ENCODE measurements around the gene NFATC2. TPM values are rescaled to one million over a fixed set of nuclear protein-coding genes. Genes with fewer than 3 reads are reported as not detected.

NFATC2 gene
- polyA plus RNA-seq, 1 of the 3 experiments (the other 2 are of a cell fraction): 0.36 TPM

DNA sequence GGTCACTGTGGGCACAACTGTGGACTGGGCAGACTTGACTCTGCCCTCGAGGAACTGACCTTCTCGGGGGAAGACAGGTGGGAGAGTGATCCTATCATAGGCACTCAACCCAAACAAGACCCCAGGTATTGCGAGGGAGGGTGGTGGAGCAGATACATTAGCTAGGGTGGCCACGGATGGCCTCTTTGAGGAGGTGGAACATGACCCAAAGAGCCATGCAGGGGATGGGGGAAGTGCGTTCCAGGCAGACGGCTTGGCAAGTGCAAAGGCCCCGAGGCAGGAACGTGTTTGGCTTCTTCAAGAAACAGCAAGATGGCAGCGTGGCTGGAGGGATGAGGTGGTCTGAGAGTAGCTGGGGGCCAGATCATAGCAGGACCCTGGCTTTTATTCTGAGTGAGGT lies 167.6 kb downstream of the NFATC2 start:
- POLR2A ChIA-PET: no interaction called here
- Histone ChIP-seq H3K4me2 (no peak overlapping the region), H3K36me3 (replicated peaks in 1 of 2; ENCODE audit: control insufficient read depth in 1 of 2, insufficient read depth in 2 of 2, low read length in 1 of 2) (no peaks in the 10 kb centered on the region), H4K20me1 (ENCODE audit: insufficient read depth) (no peaks in the 10 kb centered on the region), H3K9me3 (no peaks in the 10 kb centered on the region), H2AFZ (ENCODE audit: low read depth) (no peak overlapping the region), H3K4me1 (ENCODE audit: control insufficient read depth in 1 of 2, insufficient read depth in 2 of 2, low read depth in 1 of 2, low read length in 1 of 2) (peaks cover 0 to 28% of the 10 kb centered on the region in 2 experiments; a peak in 2 of 4 replicates), H3K9me2 (no peaks in the 10 kb centered on the region), H3K9ac (no peak overlapping the region), H3K4me3 (ENCODE audit: low read depth in 2 of 2, low read length in 1 of 2) (no peak overlapping the region), H3K79me2 (ENCODE audit: insufficient read depth) (no peaks in the 10 kb centered on the region), H3K27me3 (ENCODE audit: insufficient read depth) (no peaks in the 10 kb centered on the region), H3F3A (replicated peaks; ENCODE audit: insufficient read depth) (peaks cover 3% of the 10 kb centered on the region), H3K27ac (ENCODE audit: low read depth in 2 of 2, low read length in 1 of 2) (no peak overlapping the region)
- TF ChIP-seq EZH2phosphoT487 (IDR thresholded peaks at IDR 0.05; ENCODE audit: borderline replicate concordance, low read depth) (no peak), RAD21 (IDR thresholded peaks at IDR 0.05; ENCODE audit: low read length) (no peak), MXI1 (IDR thresholded peaks at IDR 0.05; ENCODE audit: low read depth, low read length) (no peak), GATA2 (CRISPR knock-in tag; IDR thresholded peaks at IDR 0.05) (no peak), SMC3 (IDR thresholded peaks at IDR 0.05; ENCODE audit: low read depth, low read length) (no peak), POLR2AphosphoS5 (IDR thresholded peaks at IDR 0.05; ENCODE audit: low read depth, low read length) (no peak)
- WGBS (ENCODE audit: low lambda C conversion rate): 92% methylated on average over 8 of the region's 9 CpGs
- no peak for DNase-seq
- CTCF ChIA-PET: interaction anchor here (1.4 to 6.7 kb wide), 5 partner anchors 12 to 392 kb away, joined by 3 to 95 read pairs (median 23); no protein-coding TSS in a partner anchor

DNA sequence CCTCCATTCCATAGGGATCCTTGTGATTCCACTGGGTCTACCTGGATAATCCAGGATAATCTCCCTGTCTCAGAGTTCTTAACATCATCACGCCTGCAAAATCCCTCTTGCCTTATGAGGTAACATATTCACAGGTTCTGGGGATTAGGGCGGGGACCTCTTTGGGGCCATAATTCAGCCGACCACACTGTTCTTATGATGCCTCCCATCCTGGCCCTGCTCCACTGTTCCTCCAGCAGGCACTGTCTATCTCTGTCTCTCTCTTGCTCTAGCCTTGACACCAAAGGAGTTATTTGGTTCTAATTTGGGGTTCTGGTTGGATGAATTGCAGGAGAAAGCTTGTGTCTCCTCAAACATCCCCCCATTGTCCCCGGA lies 168.1 kb downstream of the NFATC2 start:
- CTCF ChIA-PET: interaction anchor here (0.7 to 6.7 kb wide), 7 partner anchors 8 to 392 kb away, joined by 3 to 95 read pairs (median 23); no protein-coding TSS in a partner anchor
- 90% methylated on average over 4 of the region's 4 CpGs for WGBS (ENCODE audit: low lambda C conversion rate)

More for the DNA sequence above, 168.1 kb downstream of the NFATC2 start:
- H3K9ac ChIP-seq: no peak overlapping the region
- H3K27ac ChIP-seq (ENCODE audit: low read depth in 2 of 2, low read length in 1 of 2): no peak overlapping the region
- H2AFZ ChIP-seq (ENCODE audit: low read depth): no peak overlapping the region
- no peaks in the 10 kb centered on the region for H3K36me3 ChIP-seq (replicated peaks in 1 of 2; ENCODE audit: control insufficient read depth in 1 of 2, insufficient read depth in 2 of 2, low read length in 1 of 2)
- no peak overlapping the region for H3K4me3 ChIP-seq (ENCODE audit: low read depth in 2 of 2, low read length in 1 of 2)
- no peak overlapping the region for H3K4me2 ChIP-seq
- TF ChIP-seq MAX (IDR thresholded peaks at IDR 0.05; ENCODE audit: low read depth) (no peak), CHD2 (IDR thresholded peaks at IDR 0.05; ENCODE audit: low read length, partially characterized antibody) (no peak), TCF12 (IDR thresholded peaks at IDR 0.05) (no peak), FOXM1 (IDR thresholded peaks at IDR 0.05; ENCODE audit: low read depth) (no peak), PBX3 (IDR thresholded peaks at IDR 0.05) (no peak), YY1 (IDR thresholded peaks at IDR 0.05; ENCODE audit: low read depth) (no peak), ELF1 (IDR thresholded peaks at IDR 0.05) (no peak), SMC3 (IDR thresholded peaks at IDR 0.05; ENCODE audit: low read depth, low read length) (no peak), NFIC (IDR thresholded peaks at IDR 0.05; ENCODE audit: borderline replicate concordance) (no peak), MEF2A (IDR thresholded peaks at IDR 0.05; ENCODE audit: borderline replicate concordance, low read depth) (no peak), GABPA (IDR thresholded peaks at IDR 0.05; ENCODE audit: low read depth) (no peak), USF2 (IDR thresholded peaks at IDR 0.05; ENCODE audit: borderline replicate concordance, low read depth, low read length) (no peak)
- TF ChIP-seq, protein P1, sequence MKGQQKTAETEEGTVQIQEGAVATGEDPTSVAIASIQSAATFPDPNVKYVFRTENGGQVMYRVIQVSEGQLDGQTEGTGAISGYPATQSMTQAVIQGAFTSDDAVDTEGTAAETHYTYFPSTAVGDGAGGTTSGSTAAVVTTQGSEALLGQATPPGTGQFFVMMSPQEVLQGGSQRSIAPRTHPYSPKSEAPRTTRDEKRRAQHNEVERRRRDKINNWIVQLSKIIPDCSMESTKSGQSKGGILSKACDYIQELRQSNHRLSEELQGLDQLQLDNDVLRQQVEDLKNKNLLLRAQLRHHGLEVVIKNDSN (IDR thresholded peaks at IDR 0.05; ENCODE audit: borderline replicate concordance, low read depth): no peak
- TF ChIP-seq, protein P2, sequence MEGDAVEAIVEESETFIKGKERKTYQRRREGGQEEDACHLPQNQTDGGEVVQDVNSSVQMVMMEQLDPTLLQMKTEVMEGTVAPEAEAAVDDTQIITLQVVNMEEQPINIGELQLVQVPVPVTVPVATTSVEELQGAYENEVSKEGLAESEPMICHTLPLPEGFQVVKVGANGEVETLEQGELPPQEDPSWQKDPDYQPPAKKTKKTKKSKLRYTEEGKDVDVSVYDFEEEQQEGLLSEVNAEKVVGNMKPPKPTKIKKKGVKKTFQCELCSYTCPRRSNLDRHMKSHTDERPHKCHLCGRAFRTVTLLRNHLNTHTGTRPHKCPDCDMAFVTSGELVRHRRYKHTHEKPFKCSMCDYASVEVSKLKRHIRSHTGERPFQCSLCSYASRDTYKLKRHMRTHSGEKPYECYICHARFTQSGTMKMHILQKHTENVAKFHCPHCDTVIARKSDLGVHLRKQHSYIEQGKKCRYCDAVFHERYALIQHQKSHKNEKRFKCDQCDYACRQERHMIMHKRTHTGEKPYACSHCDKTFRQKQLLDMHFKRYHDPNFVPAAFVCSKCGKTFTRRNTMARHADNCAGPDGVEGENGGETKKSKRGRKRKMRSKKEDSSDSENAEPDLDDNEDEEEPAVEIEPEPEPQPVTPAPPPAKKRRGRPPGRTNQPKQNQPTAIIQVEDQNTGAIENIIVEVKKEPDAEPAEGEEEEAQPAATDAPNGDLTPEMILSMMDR (IDR thresholded peaks at IDR 0.05): no peak
- TF ChIP-seq, protein P3, sequence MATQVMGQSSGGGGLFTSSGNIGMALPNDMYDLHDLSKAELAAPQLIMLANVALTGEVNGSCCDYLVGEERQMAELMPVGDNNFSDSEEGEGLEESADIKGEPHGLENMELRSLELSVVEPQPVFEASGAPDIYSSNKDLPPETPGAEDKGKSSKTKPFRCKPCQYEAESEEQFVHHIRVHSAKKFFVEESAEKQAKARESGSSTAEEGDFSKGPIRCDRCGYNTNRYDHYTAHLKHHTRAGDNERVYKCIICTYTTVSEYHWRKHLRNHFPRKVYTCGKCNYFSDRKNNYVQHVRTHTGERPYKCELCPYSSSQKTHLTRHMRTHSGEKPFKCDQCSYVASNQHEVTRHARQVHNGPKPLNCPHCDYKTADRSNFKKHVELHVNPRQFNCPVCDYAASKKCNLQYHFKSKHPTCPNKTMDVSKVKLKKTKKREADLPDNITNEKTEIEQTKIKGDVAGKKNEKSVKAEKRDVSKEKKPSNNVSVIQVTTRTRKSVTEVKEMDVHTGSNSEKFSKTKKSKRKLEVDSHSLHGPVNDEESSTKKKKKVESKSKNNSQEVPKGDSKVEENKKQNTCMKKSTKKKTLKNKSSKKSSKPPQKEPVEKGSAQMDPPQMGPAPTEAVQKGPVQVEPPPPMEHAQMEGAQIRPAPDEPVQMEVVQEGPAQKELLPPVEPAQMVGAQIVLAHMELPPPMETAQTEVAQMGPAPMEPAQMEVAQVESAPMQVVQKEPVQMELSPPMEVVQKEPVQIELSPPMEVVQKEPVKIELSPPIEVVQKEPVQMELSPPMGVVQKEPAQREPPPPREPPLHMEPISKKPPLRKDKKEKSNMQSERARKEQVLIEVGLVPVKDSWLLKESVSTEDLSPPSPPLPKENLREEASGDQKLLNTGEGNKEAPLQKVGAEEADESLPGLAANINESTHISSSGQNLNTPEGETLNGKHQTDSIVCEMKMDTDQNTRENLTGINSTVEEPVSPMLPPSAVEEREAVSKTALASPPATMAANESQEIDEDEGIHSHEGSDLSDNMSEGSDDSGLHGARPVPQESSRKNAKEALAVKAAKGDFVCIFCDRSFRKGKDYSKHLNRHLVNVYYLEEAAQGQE (IDR thresholded peaks at IDR 0.05; ENCODE audit: low read depth, low read length): no peak
- no peaks in the 10 kb centered on the region for H3K27me3 ChIP-seq (ENCODE audit: insufficient read depth)
- peaks cover 3% of the 10 kb centered on the region for H3F3A ChIP-seq (replicated peaks; ENCODE audit: insufficient read depth)
- DNase-seq: no peak
- POLR2A ChIA-PET: no interaction called here
- H4K20me1 ChIP-seq (ENCODE audit: insufficient read depth): no peaks in the 10 kb centered on the region
- H3K4me1 ChIP-seq (ENCODE audit: control insufficient read depth in 1 of 2, insufficient read depth in 2 of 2, low read depth in 1 of 2, low read length in 1 of 2): peaks cover 0 to 28% of the 10 kb centered on the region in 2 experiments; a peak in 2 of 4 replicates
- no peaks in the 10 kb centered on the region for H3K9me2 ChIP-seq
- H3K79me2 ChIP-seq (ENCODE audit: insufficient read depth): no peaks in the 10 kb centered on the region
- H3K9me3 ChIP-seq: no peaks in the 10 kb centered on the region
